ENCODE results near the gene PLEKHS1.

PLEKHS1 gene
- 0 to 0.26 reads per million in 2 donors for total RNA-seq

GRCh38 chr10:113751181-113751732, at the start of gene PLEKHS1:
PLEKHS1 (plus strand) TSS chr10:113751682; CDS start chr10:113755278, 3,596 bp downstream.
- DNase-seq: no peak

DNA sequence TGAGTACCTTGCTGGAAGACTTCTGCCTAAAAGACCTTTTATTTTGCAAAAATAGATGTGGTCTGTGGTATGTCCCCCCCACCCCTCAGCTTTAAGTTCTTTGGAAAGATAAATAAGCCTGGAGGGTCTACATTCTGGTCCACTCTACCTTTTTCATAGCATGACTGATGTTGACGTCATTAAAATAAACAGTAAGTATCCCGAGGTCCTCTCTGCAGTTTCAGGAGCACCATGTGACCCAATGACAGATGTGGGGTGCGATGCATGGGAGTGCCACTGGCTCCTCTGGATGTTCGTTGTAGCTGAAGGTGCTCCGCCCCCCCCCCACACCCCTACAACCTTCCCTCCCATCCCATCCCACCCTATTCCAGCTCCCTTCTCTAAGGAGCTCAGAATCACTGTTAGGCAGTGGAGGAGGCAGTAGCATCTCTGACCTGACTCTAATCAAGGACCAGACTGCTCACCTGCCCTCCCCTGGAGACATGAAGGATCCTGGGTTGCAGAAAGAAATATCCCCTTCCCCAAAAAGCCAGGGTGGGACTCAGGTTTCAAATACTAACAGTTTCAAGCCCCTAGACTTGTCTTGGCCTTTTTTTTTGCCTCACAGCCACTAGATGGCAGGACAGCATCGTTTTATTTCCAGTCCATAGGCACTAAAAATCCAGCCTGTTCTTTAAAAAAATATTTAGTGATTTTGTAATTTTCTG, 46.7 kb upstream of the PLEKHS1 start:
- DNase-seq: no peak

DNA sequence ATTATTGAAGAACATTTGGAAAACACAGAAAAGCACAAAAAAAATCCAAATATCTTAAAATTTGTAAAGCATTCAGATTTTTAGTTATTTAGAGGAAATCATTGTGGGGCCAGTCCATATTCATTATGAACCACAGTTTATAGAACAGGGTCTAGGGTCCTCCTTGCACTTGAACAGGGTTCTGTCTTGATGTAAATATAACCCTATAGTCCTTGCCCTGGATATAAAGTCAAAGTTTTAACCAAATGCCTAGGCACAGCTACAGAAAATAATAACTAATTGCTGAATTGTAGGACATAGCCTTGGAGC, 46.2 kb upstream of the PLEKHS1 start:
- DNase-seq: no peak

DNA sequence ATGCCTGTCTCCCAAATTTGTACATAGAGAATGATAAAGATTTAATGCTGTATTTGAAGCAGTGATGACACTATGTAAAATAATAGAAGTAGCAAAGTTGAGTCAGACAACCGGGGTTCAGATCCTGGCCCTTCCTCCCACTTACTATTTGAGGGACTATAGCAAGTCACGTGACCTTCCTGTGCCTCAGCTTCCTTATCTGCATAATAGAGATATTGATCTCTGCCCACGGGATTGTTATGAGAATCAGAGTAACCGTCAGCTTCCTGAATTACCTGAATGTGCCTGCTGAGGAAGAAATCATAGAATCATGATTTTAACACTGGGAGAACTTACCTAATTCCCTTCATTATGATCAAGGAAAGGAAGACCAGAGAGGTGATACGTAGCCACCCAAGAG, 44.9 kb upstream of the PLEKHS1 start:
- DNase-seq: no peak

DNA sequence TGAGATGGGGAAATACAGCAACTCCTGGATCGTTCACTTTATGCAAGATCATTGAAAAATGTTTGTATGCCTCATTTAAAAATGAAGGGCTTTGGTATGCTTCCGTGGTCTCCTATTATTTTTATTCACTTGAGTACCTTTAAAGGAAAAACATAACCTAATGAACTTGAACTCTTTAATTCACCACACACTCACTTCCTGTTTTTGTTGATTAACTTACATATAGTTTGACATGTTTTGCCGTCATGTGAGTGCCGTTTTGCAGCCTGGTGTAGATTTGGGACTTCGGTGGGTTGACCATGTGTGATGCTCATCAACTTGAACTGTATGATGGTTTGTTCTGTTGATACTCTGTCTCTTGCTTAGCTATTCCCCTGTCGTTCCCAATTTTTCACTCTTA, 42.8 kb upstream of the PLEKHS1 start:
- DNase-seq: no peak

GRCh38 chr10:113709221-113709838, 42.2 kb upstream of the PLEKHS1 start:
- DNase-seq: no peak

GRCh38 chr10:113711142-113711541, 40.3 kb upstream of the PLEKHS1 start:
- DNase-seq: no peak

GRCh38 chr10:113712024-113712423, 39.5 kb upstream of the PLEKHS1 start:
- DNase-seq: no peak

- no peak for DNase-seq
These were observed 38.5 kb upstream of the PLEKHS1 start for GRCh38 chr10:113712755-113713639.

- no peak for DNase-seq
These were observed 37.9 kb upstream of the PLEKHS1 start for GRCh38 chr10:113713640-113713982.

DNA sequence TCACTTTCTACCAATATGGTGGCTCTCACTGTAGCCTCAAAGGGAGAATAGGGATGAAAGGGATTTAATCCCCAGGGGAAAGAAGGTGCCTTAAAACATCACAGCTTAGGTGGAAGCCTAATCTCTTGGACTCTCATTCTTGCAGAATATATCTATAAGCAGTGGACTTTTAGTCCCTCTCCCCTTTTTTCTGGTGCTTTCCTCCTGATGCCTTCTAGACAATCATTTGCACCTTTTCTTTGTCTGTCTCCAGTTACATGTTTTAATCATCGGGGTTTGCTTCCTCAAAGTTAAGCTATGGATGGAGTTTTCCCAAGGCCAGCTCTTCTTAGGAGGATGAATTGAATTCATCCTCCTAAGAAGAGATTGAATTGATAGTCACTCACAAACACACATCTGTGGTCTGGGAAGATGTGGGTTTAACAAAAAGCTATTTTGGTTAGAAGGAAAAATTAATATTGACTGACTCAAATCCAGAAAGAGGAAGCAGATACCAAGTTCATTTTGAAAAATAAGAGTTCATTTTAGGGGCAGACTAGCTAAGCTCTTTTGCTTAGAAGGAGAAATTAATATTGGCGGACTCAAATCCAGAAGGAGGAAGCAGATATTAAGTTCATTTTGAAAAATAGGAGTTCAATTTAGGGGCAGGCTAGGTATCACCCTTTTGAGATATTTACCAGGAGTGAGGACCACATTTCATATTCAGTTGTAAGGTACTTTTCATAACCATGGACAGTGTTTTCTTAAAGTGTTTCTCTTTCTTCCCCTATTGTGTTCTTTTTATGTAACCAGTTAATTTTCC, 35.2 kb upstream of the PLEKHS1 start:
- no peak for DNase-seq

DNA sequence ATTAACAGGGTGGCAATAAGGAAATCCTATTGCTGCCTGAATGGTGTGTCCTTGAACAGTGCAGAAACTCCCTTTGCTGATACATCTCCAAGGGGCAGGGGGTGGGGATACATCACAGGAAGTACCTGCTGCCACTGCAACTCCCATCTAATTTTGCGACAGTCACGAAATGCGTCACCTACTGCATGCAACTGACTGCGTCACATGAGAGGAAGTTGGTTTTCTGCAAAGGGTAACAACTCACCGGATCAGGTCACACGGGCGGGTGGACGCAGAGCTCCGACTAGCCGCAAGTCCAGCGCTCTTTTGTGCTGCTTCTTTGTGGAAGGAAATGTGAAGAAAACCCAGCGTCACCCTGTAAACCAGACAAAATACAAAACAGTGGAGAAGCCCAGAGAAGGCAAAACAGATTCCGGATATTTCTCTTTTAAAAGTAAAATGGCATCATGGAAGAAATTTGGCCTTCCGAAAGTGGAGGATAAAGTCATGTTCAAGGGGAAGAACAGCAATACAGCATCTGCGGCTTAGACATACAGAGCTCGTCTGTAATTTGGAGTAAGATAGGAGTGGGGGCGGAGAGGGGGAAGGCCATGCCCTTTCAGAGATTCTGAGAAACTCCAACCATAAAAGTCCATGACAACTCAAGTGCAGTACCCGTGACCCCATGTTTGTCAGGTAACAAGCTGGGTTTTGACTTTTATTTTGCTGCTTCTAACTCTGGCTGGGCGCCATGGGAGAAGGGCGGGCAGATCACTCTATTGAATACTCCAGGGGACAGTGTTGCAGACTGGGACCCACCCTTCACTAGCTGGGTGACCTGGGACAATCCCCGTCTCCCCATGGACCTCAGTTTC, 32.3 kb upstream of the PLEKHS1 start:
- no peak for DNase-seq

- no peak for DNase-seq
These were observed 31.1 kb upstream of the PLEKHS1 start for GRCh38 chr10:113720386-113720785.

- no peak for DNase-seq
These were observed 19.2 kb upstream of the PLEKHS1 start for GRCh38 chr10:113732160-113732881.

DNA sequence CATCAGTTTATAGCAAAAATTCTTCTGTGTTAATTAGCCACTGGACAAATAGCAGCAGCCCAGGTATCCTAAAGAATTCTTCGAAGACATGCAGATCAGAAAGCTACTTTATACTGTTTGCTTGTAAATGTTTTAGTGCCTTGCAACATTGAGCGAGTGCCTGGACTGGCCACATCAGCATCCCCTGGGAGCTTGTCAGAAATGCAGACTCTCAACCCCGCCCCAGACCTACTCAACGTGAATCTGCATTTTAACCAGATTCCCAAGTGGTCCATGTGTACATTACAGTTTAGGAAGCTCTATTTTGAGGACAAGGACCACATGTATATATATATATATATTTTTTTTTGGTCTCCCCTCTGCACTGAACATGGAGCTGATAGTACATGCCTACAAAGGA, 18.5 kb upstream of the PLEKHS1 start:
- DNase-seq: no peak

DNA sequence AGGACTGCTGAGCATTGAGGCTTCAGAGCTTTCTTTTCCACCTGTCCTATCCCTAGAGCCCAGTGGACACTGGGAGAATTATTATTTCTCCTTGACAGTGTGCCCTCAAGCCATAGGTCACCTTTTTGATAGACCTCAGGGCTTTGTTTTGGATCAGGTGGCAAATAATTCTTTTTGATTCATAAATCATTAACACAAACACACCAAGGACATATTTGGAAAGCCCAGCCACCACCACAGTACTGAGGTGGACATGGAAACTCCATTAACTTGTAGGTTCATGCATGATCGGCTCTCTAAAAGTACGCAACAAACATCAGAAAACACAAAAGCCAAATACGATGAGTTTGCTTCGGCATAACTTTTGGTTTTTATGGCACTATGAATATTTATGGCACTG, 17.8 kb upstream of the PLEKHS1 start:
- DNase-seq: no peak

DNA sequence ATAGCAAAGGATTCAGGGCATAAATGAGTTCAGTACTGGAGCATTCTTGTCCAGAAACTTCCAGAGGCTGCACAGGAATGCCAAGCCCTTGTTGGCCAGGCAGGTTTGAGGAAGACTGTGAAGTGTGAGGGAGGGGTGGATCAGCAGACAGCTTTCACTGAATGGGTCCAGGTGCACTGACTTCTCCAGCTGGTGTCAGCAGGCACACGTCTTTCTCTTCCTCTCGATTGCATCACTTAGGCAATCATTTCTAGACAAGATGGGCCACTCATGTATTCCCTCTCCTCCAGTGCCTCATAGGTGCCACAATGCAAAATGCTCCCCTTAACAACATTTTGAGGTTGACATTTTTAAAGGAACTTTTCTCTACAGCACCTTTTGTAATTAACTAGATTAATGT, 15.6 kb upstream of the PLEKHS1 start:
- no peak for DNase-seq

GRCh38 chr10:113736576-113736975, 14.9 kb upstream of the PLEKHS1 start:
- no peak for DNase-seq

- no peak for DNase-seq
These were observed 12.5 kb upstream of the PLEKHS1 start for GRCh38 chr10:113739031-113739430.

GRCh38 chr10:113739577-113739976, 11.9 kb upstream of the PLEKHS1 start:
- no peak for DNase-seq

DNA sequence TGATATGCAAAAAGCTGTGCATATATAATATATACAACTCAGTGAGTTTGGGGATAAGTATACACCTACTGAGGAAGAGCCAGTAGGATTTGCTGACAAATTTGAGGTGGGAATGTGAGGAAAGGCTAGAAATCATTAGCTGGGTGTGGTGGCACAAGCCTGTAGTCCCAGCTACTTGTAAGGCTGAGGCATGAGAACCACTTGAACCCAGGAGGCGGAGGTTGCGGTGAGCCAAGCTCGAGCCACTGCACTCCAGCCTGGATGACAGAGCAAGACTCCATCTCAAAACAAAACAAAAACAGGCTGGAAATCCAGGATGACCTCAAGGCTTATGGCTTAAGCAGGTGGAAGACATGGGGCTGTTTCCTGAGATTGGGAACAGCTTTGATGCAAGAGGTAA, 10.6 kb upstream of the PLEKHS1 start:
- no peak for DNase-seq

Measured in activated gamma-delta T cell (primary cell).